ENCODE measurements around the gene CARD11.

- no peak for TF ChIP-seq POLR2A (IDR thresholded peaks at IDR 0.05)
- TF ChIP-seq, protein P1, sequence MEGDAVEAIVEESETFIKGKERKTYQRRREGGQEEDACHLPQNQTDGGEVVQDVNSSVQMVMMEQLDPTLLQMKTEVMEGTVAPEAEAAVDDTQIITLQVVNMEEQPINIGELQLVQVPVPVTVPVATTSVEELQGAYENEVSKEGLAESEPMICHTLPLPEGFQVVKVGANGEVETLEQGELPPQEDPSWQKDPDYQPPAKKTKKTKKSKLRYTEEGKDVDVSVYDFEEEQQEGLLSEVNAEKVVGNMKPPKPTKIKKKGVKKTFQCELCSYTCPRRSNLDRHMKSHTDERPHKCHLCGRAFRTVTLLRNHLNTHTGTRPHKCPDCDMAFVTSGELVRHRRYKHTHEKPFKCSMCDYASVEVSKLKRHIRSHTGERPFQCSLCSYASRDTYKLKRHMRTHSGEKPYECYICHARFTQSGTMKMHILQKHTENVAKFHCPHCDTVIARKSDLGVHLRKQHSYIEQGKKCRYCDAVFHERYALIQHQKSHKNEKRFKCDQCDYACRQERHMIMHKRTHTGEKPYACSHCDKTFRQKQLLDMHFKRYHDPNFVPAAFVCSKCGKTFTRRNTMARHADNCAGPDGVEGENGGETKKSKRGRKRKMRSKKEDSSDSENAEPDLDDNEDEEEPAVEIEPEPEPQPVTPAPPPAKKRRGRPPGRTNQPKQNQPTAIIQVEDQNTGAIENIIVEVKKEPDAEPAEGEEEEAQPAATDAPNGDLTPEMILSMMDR (IDR thresholded peaks at IDR 0.05), result no peak
Measured at GRCh38 chr7:2926120-2926895, 117.4 kb downstream of the CARD11 start.

Data from right lobe of liver (tissue), 4 donors.